Epithelial cell of prostate (primary cell): ENCODE results near the gene UTP25.
"Not testable (repeated sequence)": the region's sequence is repeated elsewhere in the genome, so short reads cannot be mapped to it uniquely, and the experiment has no call there.

Experiments
- DNase-seq: peaks from one replicate; pipeline ENCODE4 v3.0.0-alpha.2; 2011; ENCODE audit warnings: low read depth, low spot score
- H3K27ac ChIP-seq: fragments of 450-650 bp; 2 replicates; pipeline ENCODE4 v1.5.1; 2017; ENCODE audit warnings: mild to moderate bottlenecking

The UTP25 gene, protein sequence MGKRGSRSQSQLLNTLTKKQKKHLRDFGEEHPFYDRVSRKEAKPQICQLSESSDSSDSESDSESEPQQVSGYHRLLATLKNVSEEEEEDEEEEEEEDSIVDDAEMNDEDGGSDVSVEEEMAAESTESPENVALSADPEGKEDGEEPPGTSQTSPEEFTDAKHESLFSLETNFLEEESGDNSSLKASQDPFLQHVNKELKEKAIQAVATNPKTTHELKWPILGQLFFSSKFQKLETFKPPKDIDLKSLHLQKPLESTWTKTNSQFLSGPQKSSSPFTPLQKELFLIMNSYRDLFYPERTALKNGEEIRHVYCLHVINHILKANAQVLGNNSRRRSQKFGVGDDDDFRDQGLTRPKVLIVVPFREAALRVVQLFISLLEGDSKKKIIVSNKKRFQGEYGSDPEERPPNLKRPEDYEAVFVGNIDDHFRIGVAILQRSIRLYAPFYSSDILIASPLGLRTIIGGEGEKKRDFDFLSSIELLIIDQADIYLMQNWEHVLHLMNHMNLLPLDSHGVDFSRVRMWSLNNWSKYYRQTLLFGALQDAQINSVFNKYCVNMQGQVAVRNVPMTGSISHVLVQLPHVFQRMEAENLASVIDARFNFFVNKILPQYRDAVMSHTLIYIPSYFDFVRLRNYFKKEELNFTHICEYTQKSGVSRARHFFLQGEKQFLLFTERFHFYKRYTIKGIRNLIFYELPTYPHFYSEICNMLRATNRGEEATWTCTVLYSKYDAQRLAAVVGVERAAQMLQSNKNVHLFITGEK

DNA sequence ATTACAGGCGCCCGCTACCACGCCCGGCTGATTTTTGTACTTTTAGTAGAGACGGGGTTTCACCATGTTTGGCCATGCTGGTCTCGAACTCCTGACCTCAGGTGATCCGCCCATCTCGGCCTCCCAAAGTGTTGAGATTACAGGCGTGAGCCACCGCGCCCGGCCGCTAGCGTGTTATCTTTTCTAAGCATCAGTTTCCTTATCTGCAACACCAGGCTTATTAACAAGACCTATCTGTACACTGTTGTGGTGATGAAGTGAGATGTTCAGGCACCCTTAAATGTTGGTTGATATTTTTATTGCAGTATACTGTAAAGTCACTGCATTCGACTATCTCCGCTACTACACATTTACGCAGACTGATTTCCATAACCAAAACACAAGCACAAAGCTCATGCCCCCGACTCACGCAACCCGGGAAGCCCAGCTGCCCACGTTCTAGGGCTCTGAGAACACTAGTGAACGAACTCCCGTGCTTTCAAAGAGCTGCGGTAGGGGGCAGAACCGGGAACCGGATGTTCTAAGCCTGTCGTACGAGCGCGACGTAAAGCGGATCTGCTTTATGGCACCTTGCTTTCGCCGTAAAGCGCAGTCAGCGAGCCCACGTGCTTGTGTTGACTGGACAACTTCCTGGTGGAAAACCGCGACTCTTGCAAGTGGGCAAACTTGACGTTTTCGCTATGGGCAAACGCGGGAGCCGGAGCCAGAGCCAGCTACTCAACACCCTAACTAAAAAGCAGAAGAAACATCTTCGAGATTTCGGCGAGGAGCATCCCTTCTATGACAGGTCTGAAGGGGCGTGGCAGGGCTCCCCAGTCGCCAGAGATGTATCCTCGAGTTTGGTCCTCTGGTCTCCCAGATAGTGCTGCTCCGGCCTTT, at the start of gene UTP25:
Gene UTP25 (plus strand): TSS at position 589 of the 879 bp plus-strand sequence. CDS start 92 bp downstream, at position 681.
- DNase-seq, result no peak
- H3K27ac ChIP-seq, result peak within 1 kb of the TSS; percentile 99

DNA sequence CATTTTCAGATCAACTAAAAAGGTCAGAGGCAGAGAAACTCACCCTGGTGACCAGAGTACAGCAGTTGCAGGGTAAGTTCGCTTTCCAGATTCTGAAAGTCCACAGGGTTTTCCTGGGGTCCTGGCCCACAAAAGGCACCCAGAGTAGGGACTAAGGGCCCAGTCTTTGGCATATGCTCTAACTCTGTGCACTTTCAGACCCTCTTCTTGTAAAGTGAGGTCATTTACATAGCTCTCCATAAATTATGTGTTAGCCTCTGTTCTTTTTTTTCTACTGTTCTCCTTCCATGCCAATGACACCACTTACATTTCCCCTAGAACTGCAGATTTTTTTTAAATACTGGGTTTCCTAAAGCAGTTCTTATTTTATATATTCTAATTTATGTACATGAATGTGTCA, 49.7 kb upstream of the UTP25 start:
- no peak overlapping the region for H3K27ac ChIP-seq
- no peak for DNase-seq

DNA sequence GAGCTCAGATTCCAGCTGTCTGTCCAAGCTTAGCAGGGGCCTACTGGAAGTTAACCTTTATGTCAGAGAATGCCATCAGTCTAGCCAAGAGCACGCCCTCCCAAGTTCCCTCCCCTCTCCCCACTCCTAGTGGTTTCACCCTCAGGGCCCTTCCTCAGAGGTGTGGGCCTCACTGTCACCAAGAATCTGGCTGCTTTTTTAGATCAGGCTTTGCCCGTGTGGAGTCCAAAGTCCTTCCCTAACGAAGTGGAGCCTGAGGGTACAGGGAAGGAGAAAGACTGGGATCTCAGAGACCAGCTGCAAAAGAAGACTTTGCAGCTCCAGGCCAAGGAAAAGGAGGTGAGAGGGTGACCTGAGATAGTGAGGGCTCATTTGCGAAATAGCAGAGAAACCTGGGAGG, 47.5 kb upstream of the UTP25 start:
- no peak for DNase-seq
- no peak overlapping the region for H3K27ac ChIP-seq

DNA sequence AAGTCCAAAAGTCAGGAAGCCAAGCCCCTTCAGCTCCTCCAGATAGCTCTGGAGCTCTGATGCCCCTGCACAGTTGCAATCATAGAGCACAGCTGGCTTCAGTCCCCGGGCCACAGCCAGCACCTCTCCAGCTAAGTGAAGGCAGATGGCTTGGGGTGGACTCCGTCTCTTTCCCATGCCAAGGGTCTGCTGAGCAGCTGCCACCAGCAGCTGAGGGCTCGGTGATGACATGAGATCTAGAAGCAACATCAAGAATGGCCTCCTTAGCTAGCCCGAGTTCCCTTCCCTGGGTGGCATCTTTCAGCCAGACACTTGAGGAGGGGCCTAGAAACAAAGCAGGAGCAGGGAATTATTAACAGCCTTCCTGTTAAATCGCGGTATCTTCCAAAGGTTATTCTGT, 44.4 kb upstream of the UTP25 start:
- no peak for DNase-seq
- peak overlapping the region; percentile 72 for H3K27ac ChIP-seq

DNA sequence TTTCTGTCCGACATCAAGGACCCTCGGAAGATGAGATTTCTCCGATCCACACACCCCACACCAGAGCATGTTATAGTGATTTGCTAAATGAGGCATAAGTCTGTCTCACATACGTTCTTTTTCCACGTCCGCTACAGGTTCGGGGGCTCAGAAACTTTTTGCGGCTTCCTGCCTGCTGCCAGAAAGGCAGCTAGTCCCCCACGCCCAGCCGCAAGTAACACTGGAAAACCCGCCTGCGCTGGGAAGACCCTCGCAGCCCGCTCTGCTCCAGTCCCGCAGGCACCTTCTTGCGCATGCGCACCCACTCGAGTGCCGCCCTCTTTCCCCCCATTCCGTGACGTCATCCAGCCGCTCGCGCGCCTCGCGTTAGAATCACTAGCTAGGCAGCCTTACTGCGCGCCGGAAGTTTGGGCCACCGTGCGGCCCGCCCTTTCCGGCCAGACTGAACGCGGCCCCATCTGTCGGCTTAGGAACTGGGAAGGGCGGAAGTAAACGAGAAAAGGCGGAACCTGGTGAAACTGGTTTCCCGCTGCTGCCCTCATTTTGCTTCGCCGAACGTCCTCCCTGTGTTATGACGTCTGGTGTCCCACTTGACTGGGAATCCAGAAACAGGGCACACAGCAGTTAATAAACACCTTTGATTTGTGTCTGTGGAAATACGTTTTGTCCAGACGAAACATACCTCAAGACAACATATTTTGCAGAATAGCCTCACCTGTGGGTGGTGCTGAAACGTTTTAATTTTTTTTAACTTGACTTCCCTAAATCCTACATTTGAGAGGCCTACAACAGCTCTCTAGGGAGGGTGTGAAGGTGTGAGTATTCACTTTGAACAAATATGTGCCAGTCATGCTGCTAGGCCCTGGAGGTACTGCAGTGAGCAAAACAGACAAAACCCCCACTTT, 43.3 kb upstream of the UTP25 start, which contains the start of gene C1orf74:
Gene C1orf74 (minus strand): TSS at position 295 of the 905 bp plus-strand sequence. CDS start 925 bp downstream, outside the sequence.
- no peak for DNase-seq
- peak within 1 kb of the TSS; percentile 72 for H3K27ac ChIP-seq

DNA sequence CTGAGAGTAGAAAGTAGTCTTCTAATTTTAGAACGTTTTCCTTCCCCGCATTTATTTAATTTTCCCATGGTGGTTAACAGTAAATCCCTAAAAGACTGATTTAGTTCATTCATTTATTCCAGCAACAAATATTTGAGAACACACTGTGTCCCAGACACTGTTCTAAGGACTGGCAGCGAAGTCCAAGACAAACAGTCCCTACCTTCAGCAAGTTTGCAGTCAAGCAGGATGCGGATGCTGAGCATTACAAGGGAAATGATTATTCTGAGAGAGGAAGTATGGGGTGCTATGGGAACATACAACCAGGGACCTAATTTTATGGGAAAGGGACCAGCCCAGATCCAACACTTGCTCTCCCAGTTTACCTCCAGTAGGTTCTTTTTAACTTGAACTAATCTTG, 42.2 kb upstream of the UTP25 start:
- H3K27ac ChIP-seq, result peak overlapping the region; percentile 72
- DNase-seq, result no peak

DNA sequence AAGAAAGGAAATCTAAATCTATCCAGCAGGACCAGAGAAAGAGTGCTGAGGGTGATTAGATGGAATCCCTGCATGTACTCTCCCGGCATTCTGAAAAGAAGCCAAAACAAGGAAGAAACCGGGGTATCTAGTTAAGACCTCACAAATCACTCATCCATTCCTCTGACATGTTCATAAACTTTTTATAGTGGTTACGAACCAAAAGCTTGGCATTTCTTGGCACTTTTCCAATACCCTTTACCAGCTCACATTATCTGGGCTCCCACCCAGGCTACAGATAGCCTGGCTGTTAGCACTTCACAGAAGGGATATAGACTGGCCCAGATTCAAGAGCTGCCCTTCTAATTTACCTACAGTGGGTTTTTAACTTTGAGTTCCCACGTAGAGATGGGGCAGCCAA, 41.6 kb upstream of the UTP25 start:
- peak overlapping the region; percentile 72 for H3K27ac ChIP-seq
- DNase-seq, result no peak

DNA sequence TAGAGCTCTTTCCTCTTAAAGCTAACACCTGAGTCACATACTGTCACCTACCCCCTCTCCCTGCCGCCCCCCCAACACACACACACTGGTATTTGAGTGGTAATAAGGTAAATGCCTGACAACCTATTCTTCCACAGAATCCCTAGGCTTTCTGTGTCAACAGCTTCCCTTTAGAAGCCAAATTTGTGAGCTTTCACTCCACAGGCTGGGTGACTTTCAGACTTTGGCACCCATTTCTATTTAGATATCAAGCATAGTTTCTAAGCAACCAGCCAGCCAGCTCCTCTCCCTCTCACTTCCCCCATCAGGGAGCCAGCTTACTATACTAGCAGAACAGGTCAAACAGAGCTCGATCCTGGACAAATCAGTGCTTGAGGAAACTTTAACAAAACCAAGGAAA, 40.2 kb upstream of the UTP25 start:
- peak overlapping the region; percentile 72 for H3K27ac ChIP-seq

DNA sequence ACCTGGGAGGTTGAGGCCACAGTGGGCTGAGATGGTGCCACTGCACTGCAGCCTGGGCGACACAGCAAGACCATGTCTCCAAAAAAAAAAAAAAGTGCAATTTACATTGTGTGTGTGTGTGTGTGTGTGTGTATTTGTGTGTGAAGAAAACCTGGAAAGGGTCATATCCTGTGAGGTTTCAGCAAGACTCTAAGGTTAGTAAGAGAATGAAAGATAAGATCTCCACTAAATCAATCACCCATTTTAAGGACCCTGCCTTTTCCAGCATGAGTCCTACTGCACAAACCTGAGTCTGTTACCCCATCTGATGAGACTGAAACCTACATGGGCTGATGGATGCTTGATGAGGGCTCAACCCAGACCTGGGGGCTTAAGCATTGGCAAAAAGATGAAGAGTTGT, 38.5 kb upstream of the UTP25 start:
- H3K27ac ChIP-seq, result peak overlapping the region; percentile 63
- DNase-seq, result no peak

More for the DNA sequence above, 40.2 kb upstream of the UTP25 start:
- no peak for DNase-seq

DNA sequence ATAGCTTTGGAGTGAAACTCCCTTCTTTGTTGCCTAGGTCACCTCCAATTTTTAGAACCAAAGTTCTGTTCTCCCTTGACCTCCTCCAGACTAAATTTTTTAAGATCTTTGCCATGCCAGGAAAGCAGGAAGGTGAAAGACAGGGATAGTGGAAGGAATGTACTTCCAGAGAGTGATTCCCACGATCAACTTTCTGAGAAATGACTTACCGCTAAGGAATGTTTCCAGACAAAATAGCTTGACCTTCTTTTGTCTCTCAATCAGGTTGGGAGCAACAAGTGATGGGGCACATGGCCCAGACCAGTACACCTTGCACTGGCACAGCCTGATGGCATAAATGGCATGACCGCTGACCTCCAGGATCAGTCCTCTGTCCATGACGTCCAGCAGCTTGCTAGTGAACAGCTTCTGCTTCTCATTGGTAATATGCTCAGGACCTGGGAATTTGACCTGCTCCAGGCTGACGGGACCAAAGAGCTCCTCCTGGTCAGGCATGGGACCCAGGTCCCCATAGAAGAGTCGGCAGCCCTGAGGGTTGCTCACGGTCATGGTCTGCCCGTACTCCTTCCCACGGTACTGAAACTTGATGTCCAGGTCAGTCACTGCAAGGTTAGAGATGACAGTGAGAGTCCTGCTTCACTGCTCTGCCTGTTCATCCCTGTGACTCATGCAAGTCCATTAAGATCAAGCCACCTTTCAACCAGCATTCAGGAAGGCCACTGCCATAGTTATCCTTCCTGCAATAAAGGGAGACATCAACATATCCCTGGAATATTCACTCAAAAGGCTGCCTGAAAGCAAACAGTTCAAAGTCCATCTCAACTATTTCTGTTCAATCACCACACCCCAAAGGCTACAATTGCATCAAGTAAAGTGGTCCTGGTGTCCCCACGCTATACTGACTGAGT, 37.2 kb upstream of the UTP25 start:
- no peak for DNase-seq
- peak overlapping the region; percentile 63 for H3K27ac ChIP-seq

DNA sequence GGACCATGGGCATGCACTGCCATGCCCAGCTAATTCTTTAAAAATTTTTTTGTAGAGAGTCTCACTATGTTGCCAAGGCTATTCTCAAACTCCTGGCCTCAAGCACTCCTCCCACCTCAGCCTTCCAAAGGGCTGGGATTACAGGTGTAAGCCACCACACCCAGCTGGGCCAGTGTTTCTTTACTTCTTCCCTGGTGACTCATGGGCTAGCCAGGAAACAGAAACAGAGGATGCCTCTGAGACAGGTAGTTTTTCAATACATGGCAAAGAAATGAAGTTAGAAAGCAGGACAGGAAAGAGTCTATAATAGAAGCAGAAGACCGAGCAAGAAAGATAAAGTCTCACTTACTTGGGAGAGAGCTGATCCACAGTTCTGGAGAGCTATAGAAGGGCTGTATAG, 35.9 kb upstream of the UTP25 start:
- no peak for DNase-seq
- peak overlapping the region; percentile 63 for H3K27ac ChIP-seq

DNA sequence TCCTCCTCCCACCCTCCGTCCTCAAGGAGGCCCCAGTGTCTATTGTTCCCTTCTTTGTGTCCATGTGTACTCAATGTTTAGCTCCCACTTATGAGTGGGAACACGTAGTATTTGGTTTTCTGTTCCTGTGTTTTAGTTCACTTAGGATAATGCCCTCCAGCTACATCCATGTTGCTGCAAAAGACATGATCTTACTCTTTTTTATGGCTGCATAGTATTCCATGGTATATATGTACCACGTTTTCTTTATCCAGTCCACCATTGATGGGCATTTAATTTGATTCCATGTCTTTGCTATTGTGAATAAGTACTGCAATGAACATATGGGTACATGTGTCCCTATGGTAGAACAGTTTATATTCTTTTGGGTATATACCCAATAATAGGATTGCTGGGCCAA, 34.1 kb upstream of the UTP25 start:
- DNase-seq, result not testable (repeated sequence)
- H3K27ac ChIP-seq, result peak overlapping the region; percentile 63

DNA sequence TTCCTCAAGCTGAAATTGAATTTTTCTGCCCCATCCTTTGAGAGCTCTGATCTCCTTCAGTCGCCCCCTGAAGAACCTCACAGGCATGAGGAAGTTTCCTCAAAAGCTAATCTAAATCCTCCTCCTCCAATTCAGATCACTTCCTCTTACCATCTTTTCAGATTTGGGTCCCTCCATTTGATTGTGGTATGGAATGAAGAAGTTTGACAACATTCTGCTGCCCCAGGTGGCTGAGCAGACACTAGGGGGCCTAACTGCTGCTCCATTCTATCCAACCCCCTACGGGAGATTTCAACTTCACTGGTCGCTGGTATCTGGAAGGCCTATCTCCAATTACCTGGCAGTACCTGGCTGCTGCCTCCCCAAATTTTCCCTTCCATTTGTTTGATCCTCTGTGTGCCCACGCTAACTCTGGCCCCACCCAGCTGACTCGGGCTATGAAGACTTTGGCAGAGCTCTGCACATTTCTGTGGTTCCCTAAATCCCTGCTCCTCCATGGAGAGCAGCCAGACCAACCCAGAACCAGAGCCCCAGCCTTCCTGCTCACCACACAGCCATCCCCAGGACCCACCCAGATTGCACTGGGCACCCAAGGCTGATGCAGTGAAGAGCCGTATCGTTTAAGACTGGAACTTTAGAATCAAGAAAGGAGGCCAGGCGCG, 29.7 kb upstream of the UTP25 start:
- H3K27ac ChIP-seq, result peak overlapping the region; percentile 95
- DNase-seq, result no peak

DNA sequence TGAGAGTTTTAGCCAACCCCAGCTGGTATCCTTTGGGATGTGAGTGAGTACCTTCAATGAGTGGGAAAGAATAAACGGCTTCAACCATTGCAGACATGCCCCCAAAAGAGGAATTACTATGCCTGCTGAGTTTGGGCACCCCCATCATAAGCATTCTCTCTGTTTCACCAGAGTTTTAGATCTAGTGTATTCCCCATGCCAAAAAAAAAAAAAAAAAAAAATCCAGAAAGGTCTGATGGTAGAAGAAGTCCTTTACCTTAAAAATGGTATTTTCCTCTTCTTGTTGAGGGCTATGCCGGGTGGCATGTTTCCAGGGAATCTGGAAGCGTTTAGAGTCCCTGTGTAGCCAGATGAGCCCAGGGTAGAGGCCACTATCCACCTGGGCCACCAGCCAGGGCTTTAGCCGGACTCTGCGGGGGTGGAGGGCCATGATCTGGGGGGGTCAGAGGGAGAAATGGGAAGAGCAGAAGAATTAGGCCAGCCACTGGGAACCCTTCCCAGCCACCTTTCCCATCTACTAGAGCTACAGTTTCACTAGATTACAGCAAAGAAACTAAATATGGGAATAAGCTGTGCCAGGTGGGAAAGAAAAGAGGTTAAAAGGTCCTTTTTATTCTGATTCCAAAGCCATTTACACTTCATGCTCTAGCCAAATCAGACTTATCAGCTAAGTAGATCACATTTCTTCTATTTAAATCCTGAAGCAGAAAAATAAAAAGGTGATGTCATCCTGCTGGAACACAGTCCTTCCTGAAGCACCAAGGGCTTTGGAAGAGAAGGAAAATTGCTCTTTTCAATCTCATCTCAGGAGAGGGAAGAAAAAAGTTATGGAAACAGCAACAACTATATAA, 26.6 kb upstream of the UTP25 start:
- no peak for DNase-seq
- peak overlapping the region; percentile 95 for H3K27ac ChIP-seq

DNA sequence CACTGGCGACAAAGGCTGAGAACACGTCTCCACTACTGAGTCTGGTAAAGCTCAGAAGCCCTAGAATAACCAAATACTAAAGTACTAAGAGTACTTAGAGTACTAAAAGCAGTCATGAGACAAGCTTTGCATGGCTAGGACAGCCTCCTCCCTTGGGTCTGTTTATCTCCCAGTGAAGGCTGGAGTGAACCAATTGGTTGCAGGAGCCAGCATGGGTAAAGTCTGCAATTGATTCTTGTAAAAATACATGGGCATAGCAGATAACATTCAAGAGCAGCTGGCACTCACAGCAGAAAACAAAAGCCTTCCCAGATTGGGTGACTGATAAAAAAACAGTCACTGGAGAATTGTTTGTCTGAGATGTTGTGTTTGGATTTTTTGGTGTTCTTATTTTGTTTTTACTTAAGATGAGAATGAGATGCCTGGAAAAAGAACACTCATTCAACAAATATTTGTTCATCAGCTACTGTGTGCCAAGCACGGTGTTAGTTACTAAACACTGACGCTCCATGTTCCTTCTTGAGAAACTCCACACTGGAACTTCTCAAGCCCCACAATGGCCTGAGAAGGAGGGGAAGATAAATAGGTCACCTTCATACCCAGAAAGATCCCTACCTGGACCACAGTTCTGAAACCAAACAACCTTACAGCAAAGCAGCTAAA, 25.5 kb upstream of the UTP25 start:
- no peak for DNase-seq
- peak overlapping the region; percentile 95 for H3K27ac ChIP-seq

DNA sequence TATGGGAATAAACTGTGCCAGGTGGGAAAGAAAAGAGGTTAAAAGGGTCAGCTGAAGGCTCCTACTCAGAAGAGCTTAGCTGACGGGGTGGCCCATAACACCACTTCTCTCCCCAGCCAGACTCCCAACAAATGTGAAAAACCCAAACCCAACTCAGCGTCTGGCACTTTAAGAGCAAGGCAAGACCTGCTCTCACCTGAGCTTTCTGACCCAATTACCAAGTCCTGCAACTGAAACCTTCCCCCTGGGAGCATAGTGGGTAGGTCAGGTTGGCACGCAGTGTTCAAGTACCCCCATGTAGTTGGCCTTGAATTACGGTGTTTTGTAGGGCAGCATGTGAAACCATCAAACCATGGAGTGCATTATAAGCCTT, 25.0 kb upstream of the UTP25 start:
- peak overlapping the region; percentile 95 for H3K27ac ChIP-seq
- no peak for DNase-seq
